Middle frontal gyrus (tissue), 1 donor: ENCODE results near the gene SORL1.
A peak's percentile ranks its signal among the peaks of the same experiment; 100 is the strongest.

ENCODE experiments used
- DNase-seq: peaks from one replicate; pipeline ENCODE4 v3.0.0-alpha.2; 2015; ENCODE audit warnings: low spot score; ENCODE audit errors: extremely low spot score

Gene SORL1

DNA sequence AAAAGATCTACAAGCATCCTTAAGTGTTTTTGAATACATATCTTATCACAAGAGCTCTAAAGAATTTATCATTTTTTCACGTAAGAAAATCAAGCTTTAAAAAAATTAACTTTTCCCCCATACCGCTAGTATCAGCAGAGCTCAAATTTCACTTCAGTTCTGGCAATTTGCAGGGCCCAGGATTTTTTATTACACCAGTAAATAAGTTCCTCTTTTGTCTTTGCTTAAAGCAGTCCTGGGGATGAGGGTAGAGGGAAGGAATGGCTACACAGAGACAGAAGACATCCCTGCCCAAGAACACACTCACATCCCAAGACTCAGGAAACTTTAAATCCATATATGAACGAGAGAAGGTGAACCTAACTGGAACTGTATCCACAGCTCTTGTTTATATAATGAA, 22.6 kb upstream of the SORL1 start:
- DNase-seq, result no peak

DNA sequence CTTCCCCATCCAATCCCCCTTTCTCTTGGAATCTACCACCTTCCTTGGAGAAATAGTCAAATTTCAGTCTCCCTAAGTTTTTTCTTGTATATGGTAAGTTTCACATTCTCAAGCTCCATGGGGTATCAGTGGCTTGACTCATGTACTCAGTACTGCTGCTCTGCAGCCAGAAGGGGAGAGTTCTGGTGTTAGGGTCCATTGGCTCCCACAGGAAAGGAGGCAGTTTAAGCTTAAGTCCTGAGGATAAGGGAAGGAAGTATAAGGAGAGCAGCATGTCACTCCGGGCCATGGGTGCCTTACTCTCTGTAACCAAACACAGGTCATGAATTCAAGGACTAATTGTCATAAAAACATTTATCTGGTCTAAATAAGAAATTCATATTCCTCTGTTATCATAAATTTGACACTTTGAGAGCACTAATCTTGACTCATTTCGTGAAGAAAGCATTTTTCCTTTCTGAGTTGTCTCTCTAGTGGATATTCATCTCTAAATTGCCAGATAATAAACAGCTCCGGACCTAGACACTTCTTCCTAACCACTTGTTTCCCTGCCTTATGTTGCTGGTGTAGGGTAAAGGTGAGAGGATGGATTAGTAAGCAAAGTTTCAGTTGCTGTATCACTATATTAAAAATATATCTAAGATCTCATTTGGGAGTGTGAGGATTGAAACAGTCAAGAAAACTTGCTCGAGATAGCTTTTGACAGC, 20.1 kb upstream of the SORL1 start:
- no peak for DNase-seq

DNA sequence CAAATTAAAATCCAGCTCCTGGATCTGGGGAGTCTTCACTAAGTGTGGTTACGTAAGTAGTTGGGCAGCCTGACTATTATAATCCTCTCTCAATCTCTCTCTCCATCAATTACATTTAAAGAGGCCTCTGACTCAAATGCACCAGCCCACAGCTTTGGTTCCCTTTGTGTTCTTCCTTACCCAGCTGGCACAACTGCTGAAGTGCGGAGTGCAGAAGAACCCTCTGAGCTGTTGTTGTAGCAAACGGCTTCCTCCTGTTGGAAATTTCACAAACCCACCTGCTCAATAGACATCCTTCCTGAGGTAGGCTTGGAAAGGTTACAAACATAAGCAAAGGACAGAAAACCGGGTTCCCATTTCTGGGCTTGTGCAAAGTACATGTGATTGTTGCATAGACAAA, 17.0 kb upstream of the SORL1 start:
- DNase-seq, result peak; percentile 50

DNA sequence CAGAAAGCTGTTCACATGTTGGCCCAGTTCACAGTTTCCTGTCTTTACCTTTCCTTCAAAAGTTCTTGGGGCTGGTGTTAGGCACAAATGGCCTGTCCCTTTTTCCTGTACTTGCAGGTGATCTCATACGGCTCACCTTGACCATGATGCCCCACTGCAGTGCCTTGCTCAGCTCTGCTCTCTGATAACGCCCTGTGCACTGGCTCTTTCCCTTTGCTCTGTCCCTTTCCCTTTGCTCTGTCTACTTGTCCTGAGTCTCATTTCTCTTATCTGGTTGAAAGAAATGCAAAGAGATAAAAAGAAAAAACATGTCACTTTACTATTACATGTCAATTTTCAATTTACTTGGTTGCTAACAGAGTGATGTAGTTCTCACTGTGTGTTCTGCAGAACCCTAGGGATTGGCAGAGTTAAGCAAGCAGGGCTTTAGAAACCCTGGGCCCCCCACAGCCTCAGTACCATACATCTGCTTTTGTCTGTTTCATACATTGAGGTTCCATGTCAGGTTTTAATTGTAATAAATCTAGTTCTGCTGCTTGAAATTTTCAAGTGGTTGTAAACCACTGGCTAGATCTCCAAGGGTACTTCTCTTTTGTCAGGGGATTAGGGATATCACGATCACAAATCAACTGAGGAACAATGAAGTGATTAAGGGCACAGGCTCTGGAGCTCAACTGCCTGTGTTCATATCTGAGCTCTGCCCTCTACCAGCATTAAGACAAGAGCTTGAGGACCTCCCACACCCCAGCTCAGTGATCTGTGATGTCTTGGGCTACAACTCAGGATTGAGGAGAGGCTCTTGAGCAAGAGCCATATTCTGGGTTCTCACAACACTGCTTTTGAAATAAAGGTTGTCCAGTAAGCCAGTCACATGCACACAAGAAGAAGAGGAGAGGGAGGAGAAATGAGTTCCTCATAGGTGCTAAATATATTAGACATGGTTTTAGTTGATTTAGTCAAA, 16.3 kb upstream of the SORL1 start:
- no peak for DNase-seq

DNA sequence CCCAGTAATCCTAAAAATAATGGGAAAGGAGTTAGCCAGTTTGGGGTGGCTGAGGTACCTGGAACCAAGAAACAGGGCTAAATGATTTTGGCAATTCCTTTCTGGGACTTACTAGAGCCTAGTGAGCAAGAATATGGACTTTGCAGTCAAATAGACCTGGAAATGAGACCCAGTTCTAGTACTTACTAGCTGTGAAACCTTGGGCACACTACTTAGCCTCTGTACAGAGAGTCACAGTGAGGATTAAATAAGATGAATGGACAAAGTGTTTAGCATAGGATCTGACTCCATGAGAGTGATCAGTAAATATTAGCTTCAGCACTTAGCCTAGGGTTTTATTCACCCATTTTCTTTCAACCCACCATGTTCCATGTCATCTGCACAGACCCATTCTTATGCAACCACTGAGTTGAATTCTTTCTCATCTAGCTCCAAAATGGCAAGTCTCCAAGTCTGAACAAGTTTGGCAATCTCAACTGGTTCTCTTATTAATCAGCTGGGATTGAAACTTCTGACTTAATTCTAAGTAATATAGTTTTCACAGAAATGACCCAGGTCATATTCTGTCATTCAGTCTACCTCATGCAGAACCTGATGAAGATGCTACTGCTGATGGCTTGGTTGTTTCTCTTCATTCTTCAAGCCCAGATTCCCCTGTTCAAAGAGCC, 15.0 kb upstream of the SORL1 start:
- no peak for DNase-seq

DNA sequence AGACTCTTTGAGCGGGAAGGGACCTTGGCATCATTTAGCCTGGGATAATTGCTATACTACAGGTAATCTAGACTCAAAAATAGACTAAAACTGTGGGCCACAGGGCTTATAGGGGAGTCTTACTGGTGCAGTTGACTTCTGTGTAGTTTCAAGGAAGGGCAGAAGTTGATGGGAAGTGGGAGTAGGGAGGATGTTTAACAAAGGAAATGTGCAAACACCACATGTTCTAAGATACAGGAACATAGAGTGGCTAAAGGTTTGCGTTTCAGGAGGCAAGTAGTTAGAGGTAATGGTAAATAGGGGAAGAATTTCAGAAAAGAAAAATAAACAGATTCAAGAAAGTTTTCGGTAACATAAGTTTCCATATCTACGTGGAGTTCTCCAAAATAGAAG, 14.4 kb upstream of the SORL1 start:
- no peak for DNase-seq

DNA sequence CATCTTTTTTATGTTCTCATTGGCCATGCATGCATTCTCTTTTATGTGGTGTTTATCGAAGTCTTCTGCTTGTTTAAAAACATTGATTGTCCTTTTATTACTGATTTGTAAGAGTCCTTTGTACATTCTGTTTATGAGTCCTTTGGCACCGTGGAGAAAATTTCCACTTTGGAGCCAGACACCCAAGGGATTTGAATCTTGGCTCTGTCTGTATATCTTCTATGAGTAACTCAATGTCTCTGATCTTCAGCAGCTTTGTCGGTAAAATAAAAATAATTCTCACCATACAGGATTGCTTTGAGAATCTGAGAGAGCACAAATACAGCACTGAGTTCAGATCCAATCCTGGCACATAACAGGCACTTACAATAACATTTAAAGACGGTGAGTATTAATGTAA, 12.8 kb upstream of the SORL1 start:
- DNase-seq, result no peak

DNA sequence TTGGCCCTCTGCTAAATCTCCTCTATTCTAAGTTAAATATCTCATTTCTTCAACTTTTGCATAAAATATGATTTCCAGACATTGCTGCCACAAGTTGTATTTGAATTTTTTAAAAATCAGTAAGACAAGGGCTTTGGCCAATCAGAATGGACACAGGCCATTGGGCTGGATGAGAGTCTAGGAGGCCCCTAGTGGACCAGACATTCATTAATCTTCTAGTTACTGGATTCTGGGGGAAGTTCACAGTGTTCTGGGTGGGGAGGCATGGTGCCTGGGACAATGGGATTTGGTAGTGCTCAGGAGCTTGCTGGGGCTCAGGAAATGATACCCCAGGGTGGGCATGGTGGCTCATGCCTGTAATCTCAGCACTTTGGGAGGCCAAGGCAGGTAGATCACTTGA, 12.4 kb upstream of the SORL1 start:
- no peak for DNase-seq

DNA sequence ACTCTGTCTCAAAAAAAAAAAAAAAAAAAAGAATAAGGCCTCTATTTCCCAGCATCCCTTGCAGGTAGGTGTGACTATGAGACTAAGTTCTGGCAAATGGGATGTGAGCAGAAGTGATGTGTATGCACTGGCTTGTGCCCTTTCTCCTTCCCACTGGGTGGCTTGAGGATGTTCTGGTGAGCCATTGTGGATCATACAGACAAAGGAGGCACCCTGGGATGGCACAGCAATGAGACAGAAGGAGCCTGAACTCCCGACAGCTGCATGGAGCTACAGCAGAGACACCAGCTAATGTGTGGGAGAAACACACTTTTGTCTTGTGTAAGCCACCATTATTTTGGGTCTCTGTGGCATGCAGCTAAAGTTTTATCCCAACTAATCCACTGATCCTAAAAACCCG, 10.6 kb upstream of the SORL1 start:
- no peak for DNase-seq

DNA sequence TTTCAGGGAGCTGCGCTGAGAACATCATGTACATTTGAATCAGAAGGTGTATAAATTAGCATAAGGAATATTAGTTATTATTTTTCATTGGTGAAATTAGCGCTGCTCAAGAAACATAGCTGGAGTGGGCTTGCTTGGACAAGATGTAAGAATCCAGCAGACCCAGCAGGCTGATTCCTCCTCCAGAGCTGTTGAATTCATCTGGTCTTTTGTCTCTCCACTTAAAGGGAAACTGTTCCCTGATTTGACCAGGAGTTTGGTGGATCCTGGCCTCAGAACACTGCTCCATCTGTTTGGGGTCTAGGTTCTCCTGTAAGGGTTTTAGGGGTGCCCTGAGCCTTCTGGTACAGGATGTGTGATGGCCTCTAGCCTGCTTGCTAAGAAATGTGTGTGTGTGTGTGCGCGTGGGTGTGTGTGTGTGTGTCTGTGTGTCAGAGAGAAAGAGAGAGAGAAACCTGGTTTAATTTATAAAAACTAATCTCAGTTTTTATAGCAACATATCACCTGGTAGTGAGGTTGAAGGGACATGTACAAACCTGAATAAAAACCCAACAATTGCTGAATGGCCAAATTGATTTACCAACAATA, 8.3 kb upstream of the SORL1 start:
- DNase-seq, result no peak

DNA sequence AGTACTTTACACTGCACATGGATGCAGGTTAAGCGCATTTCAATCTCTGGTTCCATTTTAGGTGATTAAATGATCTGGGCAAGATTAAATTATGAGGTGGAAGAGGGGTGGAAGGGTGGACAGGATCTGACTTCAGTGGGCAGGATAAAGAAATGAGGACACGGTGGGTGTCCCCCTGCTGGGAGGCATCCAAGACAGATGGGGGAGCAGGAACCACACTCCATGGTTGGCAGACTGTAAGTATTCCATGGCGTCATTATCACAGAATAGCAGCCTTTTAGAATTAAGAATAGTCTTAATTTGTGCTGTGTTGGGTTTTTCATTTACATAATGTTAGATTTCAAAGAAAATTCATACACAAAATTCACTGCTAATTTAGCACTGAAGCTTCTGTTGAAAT, 7.6 kb upstream of the SORL1 start:
- no peak for DNase-seq

DNA sequence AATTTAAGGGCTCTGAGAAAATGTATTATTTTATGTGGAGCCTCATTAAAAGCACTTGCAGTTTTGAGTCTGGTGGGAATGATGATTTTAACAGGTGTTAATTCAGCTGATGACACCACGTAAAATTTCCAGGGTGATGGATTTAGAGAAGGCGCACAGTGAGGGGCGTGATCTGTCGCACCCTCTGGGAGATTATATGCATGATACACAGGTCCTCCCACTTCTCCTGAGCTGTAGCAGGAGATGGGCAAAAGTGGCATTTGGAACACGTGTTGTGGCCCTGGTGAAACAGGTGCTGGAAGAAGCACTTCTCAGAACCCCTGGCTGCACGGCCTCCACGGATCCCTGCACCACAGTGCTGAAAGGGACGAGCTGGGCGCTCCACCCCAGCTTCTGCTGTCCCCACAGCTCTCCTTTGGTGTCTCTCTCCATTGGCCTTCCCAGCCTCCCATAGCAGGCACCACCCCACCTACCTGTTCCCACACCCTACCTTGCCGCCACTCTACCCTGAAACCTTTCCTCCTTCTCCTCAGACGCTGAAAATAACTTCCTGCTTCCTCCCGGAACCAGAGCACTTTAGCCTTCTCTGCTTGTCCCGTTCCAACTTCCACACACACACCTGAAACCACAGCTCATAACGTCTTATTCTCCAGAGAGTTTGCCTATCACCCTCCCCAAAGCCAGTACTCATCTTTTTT, 6.9 kb upstream of the SORL1 start:
- DNase-seq, result no peak

DNA sequence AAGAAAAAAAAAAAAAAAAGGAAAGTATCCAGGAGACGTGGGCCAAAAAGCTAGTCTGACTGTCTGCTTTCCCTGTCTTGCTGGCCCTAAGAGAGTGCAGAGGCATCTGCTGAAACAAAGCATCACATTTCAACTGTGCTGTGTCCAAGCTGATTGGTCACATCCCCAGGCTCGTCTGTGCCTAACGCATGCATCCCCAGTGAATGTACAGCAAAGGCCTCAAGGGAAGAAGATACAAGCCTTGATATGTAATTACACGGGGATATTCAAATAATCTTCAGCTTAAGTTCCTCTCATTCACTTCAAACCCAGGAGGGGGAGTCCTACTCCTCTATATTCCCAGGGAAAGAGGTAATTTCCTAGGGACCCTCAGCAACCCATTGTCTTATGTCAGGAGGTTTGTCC, 5.4 kb upstream of the SORL1 start:
- no peak for DNase-seq

DNA sequence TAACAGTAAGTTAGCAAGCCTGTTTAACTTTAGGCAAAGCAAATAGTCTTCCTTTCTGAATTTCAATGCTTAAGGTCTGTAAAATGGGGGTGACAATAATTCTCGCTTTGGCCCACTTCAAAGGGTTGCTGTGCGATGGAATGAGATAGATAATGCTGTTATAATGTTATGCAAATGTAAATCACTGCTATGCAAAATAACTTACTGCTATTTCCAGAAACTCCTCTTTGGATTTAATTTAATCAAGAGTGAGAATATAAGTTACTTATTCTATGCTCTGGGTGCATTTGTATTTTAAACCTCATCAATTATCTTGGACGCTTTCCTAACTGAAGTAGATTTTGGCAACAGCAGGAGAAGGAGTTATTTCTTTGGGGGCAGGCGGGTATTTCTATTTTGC, 4.1 kb upstream of the SORL1 start:
- DNase-seq, result no peak

DNA sequence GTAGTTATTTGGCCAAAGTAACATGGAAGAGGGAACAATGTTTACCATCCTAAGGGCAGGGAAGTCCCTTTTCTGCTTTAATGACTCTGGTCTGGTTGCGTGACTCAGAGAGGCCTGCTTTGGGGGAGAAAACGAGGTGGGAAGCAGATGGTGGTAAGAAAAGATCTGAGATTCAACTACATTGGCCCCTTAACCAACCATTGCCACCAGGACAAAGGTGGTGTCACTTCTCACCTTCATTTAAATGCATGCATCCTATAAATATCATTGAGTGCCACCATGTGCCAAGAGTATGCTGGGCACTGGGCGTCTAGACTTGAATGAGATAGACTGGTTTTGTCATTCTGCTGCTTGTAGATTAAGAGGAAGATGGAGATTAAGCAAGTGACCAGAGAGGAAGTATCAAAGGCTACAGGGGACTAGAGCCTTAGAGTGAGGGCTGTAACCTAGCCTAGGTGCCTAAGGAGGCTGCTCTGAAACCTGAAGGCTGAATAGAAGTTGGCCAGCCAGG, 3.6 kb upstream of the SORL1 start:
- no peak for DNase-seq

DNA sequence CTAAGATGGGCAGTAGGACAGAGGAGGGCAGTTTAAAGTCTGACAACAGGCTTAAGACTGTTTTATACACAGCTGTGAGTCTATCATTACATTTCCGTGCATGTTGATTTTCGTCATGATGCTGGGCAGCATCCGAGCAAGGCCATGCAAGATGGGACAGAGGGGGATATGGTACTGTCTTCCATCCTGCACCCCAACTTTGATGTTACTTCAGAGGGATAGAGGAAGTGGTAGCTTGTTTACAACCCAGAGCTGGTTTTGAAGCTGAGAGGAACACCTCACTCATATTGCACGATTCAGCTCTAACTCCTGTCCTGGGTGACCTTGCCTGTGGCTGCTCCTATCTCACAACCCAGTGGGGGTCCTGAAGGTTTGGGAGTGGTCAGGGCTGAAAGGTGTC, 3.0 kb upstream of the SORL1 start:
- no peak for DNase-seq

DNA sequence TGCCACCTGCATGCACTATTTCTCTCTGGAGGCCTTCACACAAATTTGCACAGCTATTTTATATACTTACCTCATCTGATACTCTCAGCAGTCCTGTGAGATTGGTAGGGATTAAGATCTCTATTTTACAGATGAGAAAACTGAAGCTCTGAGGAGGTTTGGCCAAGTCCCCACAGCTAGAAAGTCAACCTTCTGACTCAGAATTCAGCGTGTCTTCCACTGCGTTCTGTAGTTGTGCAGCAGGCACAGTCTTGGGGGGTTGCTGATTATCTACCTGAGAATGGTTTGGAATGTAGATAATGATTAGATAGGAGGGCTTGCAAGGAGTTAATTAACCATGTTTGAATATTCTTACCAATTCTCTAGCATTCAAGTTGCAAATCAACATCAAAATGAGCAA, 2.5 kb upstream of the SORL1 start:
- no peak for DNase-seq

DNA sequence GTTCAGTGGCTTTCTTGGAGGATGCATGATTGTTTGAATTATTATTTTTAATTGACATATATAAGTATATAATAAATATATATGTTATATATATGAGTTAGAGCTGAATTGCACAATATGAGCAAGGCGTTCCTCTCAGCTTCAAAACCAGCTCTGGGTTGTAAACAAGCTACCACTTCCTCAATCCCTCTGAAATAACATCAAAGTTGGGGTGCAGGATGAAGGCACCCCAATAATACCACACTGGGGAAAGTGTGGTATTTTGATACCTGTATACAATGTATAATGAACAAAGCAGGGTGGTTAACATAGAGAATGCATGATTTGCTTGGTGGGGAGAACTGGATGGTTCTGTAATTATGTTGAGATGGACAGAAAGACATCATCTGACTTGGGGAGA, 1.7 kb upstream of the SORL1 start:
- no peak for DNase-seq

DNA sequence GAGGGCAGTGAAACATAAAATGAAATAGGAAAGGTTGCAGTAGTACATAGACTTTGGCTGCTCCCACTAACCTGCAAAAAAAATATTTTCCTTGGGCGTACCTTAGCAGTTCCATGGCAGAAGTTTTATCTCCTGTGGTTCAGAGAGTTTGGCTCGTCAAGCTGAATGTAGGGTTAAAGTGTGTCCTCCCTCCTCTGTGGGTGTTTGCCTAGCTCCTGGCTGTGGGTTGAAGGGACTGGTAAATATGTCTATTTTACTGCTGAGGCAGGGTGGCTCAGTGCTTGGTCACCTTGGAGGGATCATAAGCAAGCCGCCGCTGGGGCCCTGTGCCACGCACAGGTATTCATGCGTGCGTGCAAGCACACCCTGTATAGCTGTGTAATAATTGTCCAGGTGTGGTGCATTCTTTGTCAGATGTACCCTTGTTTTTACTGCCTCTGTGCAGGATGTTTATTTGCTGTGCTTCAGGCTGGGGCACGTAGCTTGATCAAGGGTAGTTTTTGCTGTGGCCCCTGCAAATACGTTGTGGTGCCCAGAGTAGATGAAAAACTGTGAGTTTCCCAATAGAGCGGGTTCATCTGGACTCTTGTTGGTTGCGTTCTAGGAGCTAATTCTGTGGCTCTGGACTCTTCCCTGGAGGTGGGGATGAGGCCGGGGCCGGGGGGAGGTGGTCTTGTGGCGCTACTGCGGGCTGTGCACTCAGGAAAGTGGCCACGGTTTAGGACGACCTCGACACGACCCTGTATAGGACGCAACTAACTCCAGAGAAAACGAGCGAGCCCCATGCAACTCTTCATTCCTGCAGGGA, 732 bp upstream of the SORL1 start:
- DNase-seq, result no peak

DNA sequence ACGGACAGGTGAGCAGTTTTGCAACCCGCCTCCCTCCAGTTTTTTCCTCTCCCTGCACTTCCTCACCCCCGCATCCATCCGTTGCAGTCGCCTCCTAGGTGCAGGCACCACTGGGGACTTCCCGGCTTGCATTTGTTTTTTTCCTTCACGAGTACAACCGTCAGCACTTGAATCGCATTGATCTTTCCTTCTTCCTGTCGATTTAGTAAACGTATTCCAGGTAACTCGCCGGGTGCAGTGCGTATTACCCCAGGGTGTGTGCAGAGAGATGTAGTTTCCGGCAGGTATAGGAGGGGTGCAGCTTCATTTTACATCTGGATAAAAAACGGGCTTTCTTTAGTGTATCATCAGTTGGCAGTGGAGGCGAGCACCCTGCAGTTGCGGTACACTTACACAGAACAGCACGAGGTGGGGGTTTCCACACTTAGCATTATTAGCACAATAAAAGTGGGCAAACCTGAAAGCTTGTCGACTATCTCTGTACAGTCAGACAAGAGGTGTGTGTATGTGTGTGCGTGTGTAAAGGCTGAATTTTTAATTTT, 566 bp downstream of the SORL1 start, which contains the start of gene SORL1-AS1:
SORL1-AS1 (minus strand) TSS at position 359 of the 542 bp plus-strand sequence.
- no peak for DNase-seq
